ENCODE measurements around the gene ATM. TPM values are rescaled to one million over a fixed set of nuclear protein-coding genes. Genes with fewer than 3 reads are reported as not detected.

Gene ATM
- polyA plus RNA-seq, 1 donor from 2014 or later: 74.6 TPM

GRCh38 chr11:108246308-108246707 lies 23.4 kb downstream of the ATM start:
- no peak overlapping the region for H3K4me2 ChIP-seq (ENCODE audit: low read length)
- H3K27ac ChIP-seq (ENCODE audit: low read length): no peak overlapping the region
- no peaks in the 10 kb centered on the region for H3K9me3 ChIP-seq (ENCODE audit: low read length)
- H3K36me3 ChIP-seq (ENCODE audit: insufficient read depth, low read length): no peaks in the 10 kb centered on the region
- H3K9me2 ChIP-seq (ENCODE audit: insufficient read depth, low read length): no peaks in the 10 kb centered on the region
- H3K4me3 ChIP-seq (ENCODE audit: low read length): no peak overlapping the region
- H3K9ac ChIP-seq (ENCODE audit: low read length): no peak overlapping the region
- no peaks in the 10 kb centered on the region for H3K79me2 ChIP-seq (replicated peaks; ENCODE audit: insufficient read depth, low read length)
- no peaks in the 10 kb centered on the region for H3F3A ChIP-seq (ENCODE audit: insufficient read depth, low read length, poor library complexity, severe bottlenecking)
- H2AFZ ChIP-seq (ENCODE audit: low read depth, low read length): no peak overlapping the region
- H4K20me1 ChIP-seq (ENCODE audit: insufficient read depth): no peaks in the 10 kb centered on the region
- H3K27me3 ChIP-seq (ENCODE audit: insufficient read depth, low read depth, low read length): no peaks in the 10 kb centered on the region
- no peak for TF ChIP-seq TAF1 (IDR thresholded peaks at IDR 0.05; ENCODE audit: low read depth)

GRCh38 chr11:108246885-108247284 lies 24.0 kb downstream of the ATM start:
- no peaks in the 10 kb centered on the region for H3K36me3 ChIP-seq (ENCODE audit: insufficient read depth, low read length)
- H3K27ac ChIP-seq (ENCODE audit: low read length): no peak overlapping the region
- no peak overlapping the region for H3K4me2 ChIP-seq (ENCODE audit: low read length)
- no peaks in the 10 kb centered on the region for H3K9me3 ChIP-seq (ENCODE audit: low read length)
- H4K20me1 ChIP-seq (ENCODE audit: insufficient read depth): no peaks in the 10 kb centered on the region
- H3K9me2 ChIP-seq (ENCODE audit: insufficient read depth, low read length): no peaks in the 10 kb centered on the region
- H2AFZ ChIP-seq (ENCODE audit: low read depth, low read length): no peak overlapping the region
- no peak overlapping the region for H3K4me3 ChIP-seq (ENCODE audit: low read length)
- no peaks in the 10 kb centered on the region for H3K27me3 ChIP-seq (ENCODE audit: insufficient read depth, low read depth, low read length)
- no peaks in the 10 kb centered on the region for H3F3A ChIP-seq (ENCODE audit: insufficient read depth, low read length, poor library complexity, severe bottlenecking)
- H3K79me2 ChIP-seq (replicated peaks; ENCODE audit: insufficient read depth, low read length): no peaks in the 10 kb centered on the region
- no peak overlapping the region for H3K9ac ChIP-seq (ENCODE audit: low read length)
- TF ChIP-seq SMC3 (conservative IDR thresholded peaks at IDR 0.05; ENCODE audit: poor library complexity): no peak
- TF ChIP-seq EP300 (conservative IDR thresholded peaks at IDR 0.05; ENCODE audit: poor library complexity, severe bottlenecking): no peak
- no peak for TF ChIP-seq RAD21 (conservative IDR thresholded peaks at IDR 0.05)
- TF ChIP-seq REST (IDR thresholded peaks at IDR 0.05; ENCODE audit: borderline replicate concordance): no peak
- TF ChIP-seq POLR2AphosphoS5 (IDR thresholded peaks at IDR 0.05): no peak
- TF ChIP-seq CTCF (IDR thresholded peaks at IDR 0.05; ENCODE audit: poor library complexity, severe bottlenecking): no peak
- TF ChIP-seq MXI1 (conservative IDR thresholded peaks at IDR 0.05; ENCODE audit: poor library complexity, severe bottlenecking): no peak
- no peak for TF ChIP-seq EZH2 (IDR thresholded peaks at IDR 0.05; ENCODE audit: borderline replicate concordance, insufficient read depth, low read length, poor library complexity, severe bottlenecking)
- TF ChIP-seq TAF1 (IDR thresholded peaks at IDR 0.05; ENCODE audit: low read depth): no peak

- no peaks in the 10 kb centered on the region for H3K27me3 ChIP-seq (ENCODE audit: insufficient read depth, low read depth, low read length)
- no peaks in the 10 kb centered on the region for H3K79me2 ChIP-seq (replicated peaks; ENCODE audit: insufficient read depth, low read length)
- H3K27ac ChIP-seq (ENCODE audit: low read length): no peak overlapping the region
- no peaks in the 10 kb centered on the region for H3K9me3 ChIP-seq (ENCODE audit: low read length)
- H3K4me3 ChIP-seq (ENCODE audit: low read length): no peak overlapping the region
- H3K36me3 ChIP-seq (ENCODE audit: insufficient read depth, low read length): no peaks in the 10 kb centered on the region
- H3K9me2 ChIP-seq (ENCODE audit: insufficient read depth, low read length): no peaks in the 10 kb centered on the region
- no peak overlapping the region for H3K9ac ChIP-seq (ENCODE audit: low read length)
- H4K20me1 ChIP-seq (ENCODE audit: insufficient read depth): no peaks in the 10 kb centered on the region
- no peak overlapping the region for H2AFZ ChIP-seq (ENCODE audit: low read depth, low read length)
- no peak overlapping the region for H3K4me2 ChIP-seq (ENCODE audit: low read length)
- H3F3A ChIP-seq (ENCODE audit: insufficient read depth, low read length, poor library complexity, severe bottlenecking): no peaks in the 10 kb centered on the region
- TF ChIP-seq EP300 (conservative IDR thresholded peaks at IDR 0.05; ENCODE audit: poor library complexity, severe bottlenecking) (no peak), TAF1 (IDR thresholded peaks at IDR 0.05; ENCODE audit: low read depth) (no peak), POLR2AphosphoS5 (IDR thresholded peaks at IDR 0.05) (no peak), REST (IDR thresholded peaks at IDR 0.05; ENCODE audit: borderline replicate concordance) (no peak), EZH2 (IDR thresholded peaks at IDR 0.05; ENCODE audit: borderline replicate concordance, insufficient read depth, low read length, poor library complexity, severe bottlenecking) (no peak), SMC3 (conservative IDR thresholded peaks at IDR 0.05; ENCODE audit: poor library complexity) (no peak)
Measured at GRCh38 chr11:108253176-108253575, 30.3 kb downstream of the ATM start.

Measured in neural cell (in vitro differentiated cells).